H1 (cell line): ENCODE results near the gene SMYD3.

Source experiments
- ASH2L ChIP-seq: fragments of 200-600, 300-600 bp; sonication (generic); IDR thresholded peaks from one replicate; pipeline ENCODE4 v1.7.1; 2017; ENCODE audit warnings: low read length
- EZH2 ChIP-seq: fragments of 200-600 bp; sonication (generic); IDR thresholded peaks from 2 replicates; pipeline ENCODE4 v1.7.1; 2012; ENCODE audit warnings: low read depth, mild to moderate bottlenecking, moderate library complexity, low read length, inconsistent platforms; ENCODE audit not compliant: severe bottlenecking
- HDAC6 ChIP-seq: IDR thresholded peaks from one replicate; pipeline ENCODE4 v1.7.1; 2012; ENCODE audit warnings: low read depth, mild to moderate bottlenecking, inconsistent platforms, low read length, moderate library complexity
- KDM5A ChIP-seq: fragments of 200-600 bp; IDR thresholded peaks from 2 replicates; pipeline ENCODE4 v1.7.1; 2012; ENCODE audit warnings: mild to moderate bottlenecking, low read length, inconsistent platforms, mixed read lengths
- MAFK ChIP-seq: IDR thresholded peaks from 2 replicates; pipeline ENCODE4 v1.6.1; 2012; ENCODE audit warnings: low read depth, mild to moderate bottlenecking, improper control_type of control experiment, low read length
- NRF1 ChIP-seq: IDR thresholded peaks from 2 replicates; pipeline ENCODE4 v1.6.1; 2011; ENCODE audit warnings: mild to moderate bottlenecking, low read depth, low read length, improper control_type of control experiment
- POLR2AphosphoS5 ChIP-seq: IDR thresholded peaks from 2 replicates; pipeline ENCODE4 v1.6.1; 2011; ENCODE audit warnings: low read depth, low read length
- SP1 ChIP-seq: IDR thresholded peaks from 2 replicates; pipeline ENCODE4 v1.6.1; 2011; ENCODE audit warnings: low read depth, low read length
- TF ChIP-seq, protein P1 (sequence below), 3 experiments: IDR thresholded peaks; 1 replicate in 2 of 3; 2 replicates in 1 of 3; pipeline versions ENCODE4 v1.5.1 to v1.6.1; 2011; ENCODE audit warnings: low read length in 3 of 3, mild to moderate bottlenecking in 3 of 3, inconsistent platforms in 2 of 3, low read depth in 1 of 3, moderate library complexity in 1 of 3; ENCODE audit not compliant: insufficient read depth in 1 of 3; ENCODE audit errors: control extremely low read depth in 1 of 3
- TF ChIP-seq, protein P2 (sequence below): IDR thresholded peaks from 2 replicates; pipeline ENCODE4 v1.6.1; 2012; ENCODE audit warnings: inconsistent platforms

DNA sequence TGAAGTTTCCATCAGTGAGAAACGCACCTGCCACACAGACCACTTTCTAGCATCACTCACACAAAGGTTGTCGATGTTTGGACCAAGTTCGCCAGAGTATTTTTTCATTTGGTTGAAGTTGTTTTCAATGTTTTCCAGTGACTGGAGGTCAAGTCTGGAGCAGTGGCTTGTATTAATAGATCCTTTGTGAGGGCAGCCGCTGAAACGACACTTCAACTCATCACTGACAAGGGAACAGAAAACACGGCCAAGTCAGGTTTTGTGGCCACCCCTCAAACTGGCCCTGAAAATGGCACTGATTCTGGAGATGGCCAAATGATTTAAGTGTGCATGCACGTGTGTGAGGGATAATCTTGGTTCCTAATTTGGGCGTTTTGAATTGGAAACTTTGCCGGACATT lies 675.6 kb downstream of the SMYD3 start:
- TF ChIP-seq, protein P1, sequence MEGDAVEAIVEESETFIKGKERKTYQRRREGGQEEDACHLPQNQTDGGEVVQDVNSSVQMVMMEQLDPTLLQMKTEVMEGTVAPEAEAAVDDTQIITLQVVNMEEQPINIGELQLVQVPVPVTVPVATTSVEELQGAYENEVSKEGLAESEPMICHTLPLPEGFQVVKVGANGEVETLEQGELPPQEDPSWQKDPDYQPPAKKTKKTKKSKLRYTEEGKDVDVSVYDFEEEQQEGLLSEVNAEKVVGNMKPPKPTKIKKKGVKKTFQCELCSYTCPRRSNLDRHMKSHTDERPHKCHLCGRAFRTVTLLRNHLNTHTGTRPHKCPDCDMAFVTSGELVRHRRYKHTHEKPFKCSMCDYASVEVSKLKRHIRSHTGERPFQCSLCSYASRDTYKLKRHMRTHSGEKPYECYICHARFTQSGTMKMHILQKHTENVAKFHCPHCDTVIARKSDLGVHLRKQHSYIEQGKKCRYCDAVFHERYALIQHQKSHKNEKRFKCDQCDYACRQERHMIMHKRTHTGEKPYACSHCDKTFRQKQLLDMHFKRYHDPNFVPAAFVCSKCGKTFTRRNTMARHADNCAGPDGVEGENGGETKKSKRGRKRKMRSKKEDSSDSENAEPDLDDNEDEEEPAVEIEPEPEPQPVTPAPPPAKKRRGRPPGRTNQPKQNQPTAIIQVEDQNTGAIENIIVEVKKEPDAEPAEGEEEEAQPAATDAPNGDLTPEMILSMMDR (IDR thresholded peaks at IDR 0.05; ENCODE audit: control extremely low read depth in 1 of 3, insufficient read depth in 1 of 3, low read depth in 1 of 3, low read length in 3 of 3) = no peak
- TF ChIP-seq EZH2 (no peak), POLR2AphosphoS5 (no peak), KDM5A (no peak), SP1 (no peak), MAFK (no peak), NRF1 (no peak), ASH2L (no peak), HDAC6 (no peak)
- TF ChIP-seq, protein P2, sequence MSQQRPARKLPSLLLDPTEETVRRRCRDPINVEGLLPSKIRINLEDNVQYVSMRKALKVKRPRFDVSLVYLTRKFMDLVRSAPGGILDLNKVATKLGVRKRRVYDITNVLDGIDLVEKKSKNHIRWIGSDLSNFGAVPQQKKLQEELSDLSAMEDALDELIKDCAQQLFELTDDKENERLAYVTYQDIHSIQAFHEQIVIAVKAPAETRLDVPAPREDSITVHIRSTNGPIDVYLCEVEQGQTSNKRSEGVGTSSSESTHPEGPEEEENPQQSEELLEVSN = no peak
